Peyer's patch (tissue), 4 donors: ENCODE measurements around the gene SQSTM1.

Source experiments
- CTCF ChIP-seq, 6 experiments: fragments of 450-650 bp in 4 of 6; fragments of 200-600 bp in 2 of 6; sonication (generic) in 1 of 6; IDR thresholded peaks; one replicate each; pipeline ENCODE4 v1.5.1; 2017 to 2019; ENCODE audit warnings: antibody characterized with exemption in 6 of 6, mild to moderate bottlenecking in 3 of 6, moderate library complexity in 1 of 6
- POLR2A ChIP-seq, 2 donors: fragments of 450-650 bp; IDR thresholded peaks; one replicate each; pipeline ENCODE4 v1.5.1; 2017; ENCODE audit warnings: antibody characterized with exemption in 2 of 2, mild to moderate bottlenecking in 2 of 2, moderate library complexity in 2 of 2

- no peak for TF ChIP-seq POLR2A (IDR thresholded peaks at IDR 0.05)
- peak in 2 of 6 experiments; percentile 5 to 26 for TF ChIP-seq CTCF (IDR thresholded peaks at IDR 0.05)
Measured at GRCh38 chr5:179870403-179870903, 49.7 kb downstream of the SQSTM1 start.
